SK-N-MC (cell line): ENCODE results near the gene MTSS2.

Experiments
- FOXP2 ChIP-seq: optimal IDR thresholded peaks from 2 replicates; pipeline ENCODE3; 2011; ENCODE audit warnings: mild to moderate bottlenecking, moderate library complexity; ENCODE audit not compliant: insufficient read depth; ENCODE audit errors: extremely low read length, control extremely low read depth
- POLR2AphosphoS5 ChIP-seq: IDR thresholded peaks from 2 replicates; pipeline ENCODE4 v1.6.1; 2012; ENCODE audit warnings: mild to moderate bottlenecking, low read depth, low read length, borderline replicate concordance

DNA sequence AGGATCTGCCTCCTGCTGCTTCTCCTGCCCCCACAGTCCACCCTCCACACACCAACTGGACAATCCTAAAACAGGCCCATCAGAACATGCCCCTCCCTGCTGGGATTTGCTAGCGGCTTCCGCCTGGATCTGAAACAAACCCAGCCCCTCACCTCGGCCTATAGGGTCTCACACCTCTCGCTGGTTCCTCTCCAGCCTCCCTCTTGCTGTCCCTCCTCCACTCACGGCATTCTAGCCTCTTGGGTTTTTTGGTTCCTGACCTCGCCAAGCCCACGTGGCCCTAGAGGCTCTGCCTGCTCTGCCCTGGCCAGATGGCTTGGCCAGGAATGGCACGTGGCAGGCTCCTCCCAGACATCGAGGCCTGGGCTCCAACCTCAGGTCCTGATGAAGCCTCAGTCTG is 15.7 kb upstream of the MTSS2 start:
- TF ChIP-seq POLR2AphosphoS5 (no peak), FOXP2 (no peak)
